ENCODE data around the gene PCDH9. TPM values are rescaled to one million over a fixed set of nuclear protein-coding genes. Genes with fewer than 3 reads are reported as not detected.

The PCDH9 gene
- polyA plus RNA-seq, 1 of the 3 experiments (the other 2 are of a cell fraction) = 1.3 TPM

DNA sequence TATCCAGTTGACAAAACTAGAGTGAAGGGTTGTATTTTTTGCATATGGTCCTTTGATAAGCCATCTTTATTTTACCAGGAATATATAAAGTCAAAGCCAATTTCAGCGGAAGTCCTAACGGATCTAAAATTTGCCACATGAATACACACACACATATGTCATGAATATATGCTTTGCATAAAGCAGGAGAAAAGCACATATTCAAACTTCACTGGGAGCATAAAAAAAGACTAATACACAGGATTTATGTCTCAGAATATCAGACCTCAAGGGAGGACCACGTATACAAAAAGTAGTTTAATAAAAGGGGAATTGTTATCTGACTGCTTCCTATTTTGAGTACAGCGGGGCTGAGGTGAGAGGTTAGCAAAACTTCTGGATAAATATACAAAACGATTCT lies 308.7 kb downstream of the PCDH9 start:
- POLR2A ChIA-PET = no interaction called here
- H3F3A ChIP-seq (replicated peaks; ENCODE audit: insufficient read depth) = no peaks in the 10 kb centered on the region

DNA sequence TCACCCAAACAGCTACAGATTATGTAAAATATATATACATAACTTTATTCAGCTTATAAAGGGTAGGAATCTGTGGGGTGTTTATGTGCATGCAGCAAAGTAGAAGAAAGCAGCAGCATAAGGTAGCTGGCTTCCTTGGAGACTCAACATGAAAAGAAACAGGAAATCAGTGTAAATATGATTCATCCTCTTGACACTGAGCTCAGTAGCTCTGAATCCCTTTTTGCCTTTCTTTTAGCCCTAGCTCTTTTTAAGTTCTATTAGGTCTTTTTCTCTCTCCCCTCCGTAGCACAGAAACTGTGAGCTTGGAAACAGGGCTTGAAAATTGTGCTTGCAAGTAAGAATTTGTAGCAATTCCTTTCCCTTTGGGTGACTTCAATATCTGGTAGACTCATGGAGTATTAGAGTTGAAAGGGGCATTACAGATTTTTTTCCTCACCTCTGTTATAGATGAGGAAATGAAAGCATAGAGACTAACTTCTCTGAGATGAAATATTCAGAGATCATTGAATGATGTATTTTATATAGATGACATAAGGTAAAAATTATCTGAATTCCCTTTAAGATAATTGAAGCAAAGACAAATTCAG lies 314.4 kb downstream of the PCDH9 start:
- H3K9me3 ChIP-seq = no peaks in the 10 kb centered on the region
- no peaks in the 10 kb centered on the region for H4K20me1 ChIP-seq (ENCODE audit: insufficient read depth)
- H3K79me2 ChIP-seq (ENCODE audit: insufficient read depth) = no peaks in the 10 kb centered on the region
- H3K9ac ChIP-seq = no peak overlapping the region
- H3F3A ChIP-seq (replicated peaks; ENCODE audit: insufficient read depth) = no peaks in the 10 kb centered on the region
- 50% methylated on average over 1 of the region's 1 CpG for WGBS (ENCODE audit: low lambda C conversion rate)
- H3K36me3 ChIP-seq (replicated peaks in 1 of 2; ENCODE audit: control insufficient read depth in 1 of 2, insufficient read depth in 2 of 2, low read length in 1 of 2) = no peaks in the 10 kb centered on the region
- no peak overlapping the region for H2AFZ ChIP-seq (ENCODE audit: low read depth)
- no peak overlapping the region for H3K4me2 ChIP-seq
- no peaks in the 10 kb centered on the region for H3K9me2 ChIP-seq
- POLR2A ChIA-PET = no interaction called here
- H3K4me1 ChIP-seq (ENCODE audit: control insufficient read depth in 1 of 2, insufficient read depth in 2 of 2, low read depth in 1 of 2, low read length in 1 of 2) = peaks cover 5% of the 10 kb centered on the region in 2 experiments; a peak in 1 of 4 replicates
- no peaks in the 10 kb centered on the region for H3K27me3 ChIP-seq (ENCODE audit: insufficient read depth)
- TF ChIP-seq RFX5 (IDR thresholded peaks at IDR 0.05; ENCODE audit: low read length) (no peak), NRF1 (IDR thresholded peaks at IDR 0.05; ENCODE audit: low read depth, low read length) (no peak)
- no peak overlapping the region for H3K4me3 ChIP-seq (ENCODE audit: low read depth in 2 of 2, low read length in 1 of 2)
- DNase-seq = no peak
- CTCF ChIA-PET = interaction anchor here (1.1 to 1.3 kb wide), 3 partner anchors 12 to 35 kb away, joined by 3 to 5 read pairs (median 3); no protein-coding TSS in a partner anchor
- no peak overlapping the region for H3K27ac ChIP-seq (ENCODE audit: low read depth in 2 of 2, low read length in 1 of 2)

More for the DNA sequence above, 308.7 kb downstream of the PCDH9 start:
- Histone ChIP-seq H3K9ac (no peak overlapping the region), H3K79me2 (ENCODE audit: insufficient read depth) (no peaks in the 10 kb centered on the region), H3K9me3 (no peaks in the 10 kb centered on the region), H2AFZ (ENCODE audit: low read depth) (no peak overlapping the region), H4K20me1 (ENCODE audit: insufficient read depth) (no peaks in the 10 kb centered on the region), H3K36me3 (replicated peaks in 1 of 2; ENCODE audit: control insufficient read depth in 1 of 2, insufficient read depth in 2 of 2, low read length in 1 of 2) (no peaks in the 10 kb centered on the region), H3K9me2 (no peaks in the 10 kb centered on the region), H3K27me3 (ENCODE audit: insufficient read depth) (no peaks in the 10 kb centered on the region), H3K4me1 (ENCODE audit: control insufficient read depth in 1 of 2, insufficient read depth in 2 of 2, low read depth in 1 of 2, low read length in 1 of 2) (no peaks in the 10 kb centered on the region; a peak in 1 of 4 replicates), H3K4me3 (ENCODE audit: low read depth in 2 of 2, low read length in 1 of 2) (no peak overlapping the region), H3K27ac (ENCODE audit: low read depth in 2 of 2, low read length in 1 of 2) (no peak overlapping the region), H3K4me2 (no peak overlapping the region)
- 76% methylated on average over 5 of the region's 5 CpGs for WGBS (ENCODE audit: low lambda C conversion rate)
- DNase-seq = no peak
- CTCF ChIA-PET = interaction anchor here (1.0 kb wide), 1 partner anchor 41 kb away, joined by 4 read pairs; no protein-coding TSS in a partner anchor
- TF ChIP-seq FOXM1 (IDR thresholded peaks at IDR 0.05; ENCODE audit: low read depth) = no peak
- TF ChIP-seq FOSL2 (IDR thresholded peaks at IDR 0.05; ENCODE audit: borderline replicate concordance, low read depth) = no peak
- TF ChIP-seq RAD21 (IDR thresholded peaks at IDR 0.05; ENCODE audit: low read length) = no peak
- TF ChIP-seq RXRA (IDR thresholded peaks at IDR 0.05; ENCODE audit: borderline replicate concordance, low read depth) = no peak
- TF ChIP-seq, protein P1, sequence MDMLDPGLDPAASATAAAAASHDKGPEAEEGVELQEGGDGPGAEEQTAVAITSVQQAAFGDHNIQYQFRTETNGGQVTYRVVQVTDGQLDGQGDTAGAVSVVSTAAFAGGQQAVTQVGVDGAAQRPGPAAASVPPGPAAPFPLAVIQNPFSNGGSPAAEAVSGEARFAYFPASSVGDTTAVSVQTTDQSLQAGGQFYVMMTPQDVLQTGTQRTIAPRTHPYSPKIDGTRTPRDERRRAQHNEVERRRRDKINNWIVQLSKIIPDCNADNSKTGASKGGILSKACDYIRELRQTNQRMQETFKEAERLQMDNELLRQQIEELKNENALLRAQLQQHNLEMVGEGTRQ (IDR thresholded peaks at IDR 0.05; ENCODE audit: borderline replicate concordance, low read depth, low read length) = no peak
- TF ChIP-seq MXI1 (IDR thresholded peaks at IDR 0.05; ENCODE audit: low read depth, low read length) = no peak
- TF ChIP-seq NFIC (IDR thresholded peaks at IDR 0.05; ENCODE audit: borderline replicate concordance) = no peak
- no peak for TF ChIP-seq SIN3A (IDR thresholded peaks at IDR 0.05; ENCODE audit: borderline replicate concordance, low read depth, low read length)
- TF ChIP-seq, protein P2, sequence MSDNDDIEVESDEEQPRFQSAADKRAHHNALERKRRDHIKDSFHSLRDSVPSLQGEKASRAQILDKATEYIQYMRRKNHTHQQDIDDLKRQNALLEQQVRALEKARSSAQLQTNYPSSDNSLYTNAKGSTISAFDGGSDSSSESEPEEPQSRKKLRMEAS (IDR thresholded peaks at IDR 0.05; ENCODE audit: low read depth) = no peak

Measured in SK-N-SH (cell line).